H1 (cell line): ENCODE measurements around the gene PMM2.

Experiments
- CTCF ChIP-seq, 3 experiments: IDR thresholded peaks; 1 replicate in 2 of 3; 2 replicates in 1 of 3; pipeline versions ENCODE4 v1.5.1 to v1.6.1; 2011; ENCODE audit warnings: low read length in 3 of 3, mild to moderate bottlenecking in 3 of 3, inconsistent platforms in 2 of 3, low read depth in 1 of 3, moderate library complexity in 1 of 3; ENCODE audit not compliant: insufficient read depth in 1 of 3; ENCODE audit errors: control extremely low read depth in 1 of 3
- EZH2 ChIP-seq: fragments of 200-600 bp; sonication (generic); IDR thresholded peaks from 2 replicates; pipeline ENCODE4 v1.7.1; 2012; ENCODE audit warnings: low read depth, mild to moderate bottlenecking, moderate library complexity, low read length, inconsistent platforms; ENCODE audit not compliant: severe bottlenecking
- POLR2AphosphoS5 ChIP-seq: IDR thresholded peaks from 2 replicates; pipeline ENCODE4 v1.6.1; 2011; ENCODE audit warnings: low read depth, low read length
- TCF12 ChIP-seq: IDR thresholded peaks from 2 replicates; pipeline ENCODE4 v1.6.1; 2011; ENCODE audit warnings: low read depth, mild to moderate bottlenecking, low read length

DNA sequence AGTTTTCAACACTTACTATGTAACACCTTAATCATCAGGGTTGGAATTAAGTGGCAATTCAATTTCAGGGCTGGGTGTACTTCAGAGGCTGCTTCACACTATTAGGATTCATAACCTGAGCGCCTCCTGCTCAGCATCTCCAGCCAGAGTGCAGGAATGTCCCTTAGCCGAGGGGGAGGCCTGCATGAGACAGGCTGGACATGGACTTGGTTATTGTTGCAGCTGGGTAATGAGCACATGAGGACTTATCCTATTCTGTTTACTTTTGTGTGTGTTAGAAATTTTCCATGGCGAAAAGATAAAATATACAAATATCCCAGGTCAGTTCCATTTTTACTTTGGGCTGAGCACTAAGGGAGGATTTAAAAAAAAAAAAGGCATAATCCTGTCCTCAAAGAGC is 10.4 kb downstream of the PMM2 start:
- TF ChIP-seq POLR2AphosphoS5 (no peak), EZH2 (no peak), TCF12 (no peak), CTCF (IDR thresholded peaks at IDR 0.05; ENCODE audit: control extremely low read depth in 1 of 3, insufficient read depth in 1 of 3, low read depth in 1 of 3, low read length in 3 of 3) (no peak)
